NAMALWA (cell line): Measurements from ENCODE around the gene NEURL1.

ENCODE experiments used
- DNase-seq: peaks from one replicate; pipeline ENCODE4 v3.0.0-alpha.2; 2015; ENCODE audit warnings: low spot score

Gene NEURL1

DNA sequence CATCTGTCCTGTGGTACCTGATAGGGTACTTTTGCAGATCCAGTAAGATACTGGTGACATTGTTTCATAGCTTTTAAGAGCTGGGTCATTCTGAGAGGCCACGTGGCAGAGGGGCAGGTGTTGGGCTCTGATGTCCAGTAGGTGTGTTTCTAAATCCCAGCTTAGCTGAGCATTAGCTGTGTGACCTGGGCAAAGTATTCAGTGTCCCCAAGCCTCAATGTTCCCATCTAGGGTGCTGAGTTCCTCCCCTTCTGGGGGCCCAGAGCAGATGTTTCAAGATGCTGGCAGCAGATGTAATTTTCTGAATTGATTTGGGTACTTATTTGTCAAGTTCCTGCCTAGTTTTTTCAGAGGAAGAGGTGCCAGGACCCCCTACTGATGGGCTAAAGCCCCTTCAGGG lies 52.9 kb downstream of the NEURL1 start:
- no peak for DNase-seq

DNA sequence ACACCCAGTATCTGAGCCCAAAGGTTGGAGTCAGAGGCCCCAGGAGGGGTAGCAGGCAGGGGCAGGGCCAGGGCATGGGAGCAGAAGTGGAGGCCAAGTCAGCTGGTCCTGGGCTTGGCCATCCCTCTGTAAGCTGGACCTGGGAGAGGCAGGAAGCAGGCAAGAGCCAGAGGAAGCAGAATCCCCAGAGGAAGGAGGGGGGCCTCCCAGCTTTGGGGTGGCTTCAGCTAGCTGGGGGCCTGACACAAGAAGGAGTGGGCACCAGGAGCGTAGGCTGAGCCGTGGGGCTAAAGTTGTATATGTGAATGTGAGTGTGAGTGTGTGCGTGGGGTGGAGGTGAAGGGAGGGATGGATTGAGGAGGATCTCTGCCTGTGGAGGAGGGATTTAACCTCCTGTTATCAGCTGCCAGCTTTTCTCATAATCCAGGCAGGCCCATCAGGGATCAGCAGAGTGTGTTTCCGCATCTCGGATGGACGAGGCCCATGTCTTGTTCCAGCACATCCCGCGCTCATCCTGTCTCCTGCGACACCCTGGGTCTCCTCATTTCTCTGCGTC lies 54.0 kb downstream of the NEURL1 start:
- DNase-seq, result no peak

DNA sequence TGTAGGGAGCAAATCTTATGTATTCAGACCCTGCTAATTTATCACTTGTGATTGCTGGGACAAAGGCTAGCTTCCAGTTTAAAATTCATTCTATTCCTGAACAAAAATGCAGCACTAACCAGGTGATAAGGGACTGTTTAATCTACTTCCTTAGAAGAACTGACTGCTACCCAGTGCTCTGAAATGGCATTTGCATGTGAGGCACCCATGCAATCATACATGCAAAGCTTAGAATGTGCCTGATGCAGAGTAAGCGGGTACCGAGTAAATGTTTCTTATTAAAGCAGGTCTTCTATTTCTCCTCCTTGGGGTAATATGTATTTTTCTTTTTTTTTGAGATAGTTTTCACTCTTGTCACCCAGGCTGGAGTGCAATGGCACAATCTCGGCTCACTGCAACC lies 54.5 kb downstream of the NEURL1 start:
- peak; percentile 61 for DNase-seq

DNA sequence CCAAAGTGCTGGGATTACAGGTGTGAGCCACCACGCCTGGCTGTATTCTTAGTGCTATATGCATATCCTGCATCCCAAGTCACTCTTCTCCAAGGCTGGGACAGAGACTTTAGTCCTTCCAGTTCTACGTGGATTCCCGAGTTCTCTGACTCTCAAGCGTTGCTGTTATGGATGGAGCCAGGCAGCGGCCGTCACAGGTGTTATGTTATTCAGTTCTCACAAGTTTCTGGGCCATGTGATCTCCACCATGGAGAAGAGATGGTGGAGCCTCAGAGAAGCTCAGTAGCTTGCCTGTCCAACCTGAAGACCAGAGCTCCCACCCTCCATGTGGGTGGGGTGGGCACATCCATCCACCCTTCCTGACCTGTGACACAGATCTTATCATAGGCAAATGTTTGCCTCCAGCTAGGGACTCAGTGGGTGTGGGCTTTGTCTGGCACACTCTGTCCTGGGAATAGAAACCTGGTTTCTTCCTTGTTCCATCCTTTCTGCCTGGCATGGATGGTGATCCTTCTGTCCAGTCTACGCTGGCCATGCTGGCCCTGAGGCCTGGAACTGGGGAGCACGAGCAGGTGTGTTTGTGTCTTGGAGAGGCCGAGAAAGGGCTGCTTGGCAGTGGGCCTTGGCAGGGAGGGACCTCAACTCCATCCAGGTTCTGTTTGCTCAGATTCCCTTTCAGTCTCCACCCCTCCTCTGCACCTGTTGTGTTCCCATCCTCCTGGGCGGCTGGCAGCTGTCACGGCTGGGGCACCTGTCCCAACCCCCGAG lies 55.3 kb downstream of the NEURL1 start:
- DNase-seq, result no peak

DNA sequence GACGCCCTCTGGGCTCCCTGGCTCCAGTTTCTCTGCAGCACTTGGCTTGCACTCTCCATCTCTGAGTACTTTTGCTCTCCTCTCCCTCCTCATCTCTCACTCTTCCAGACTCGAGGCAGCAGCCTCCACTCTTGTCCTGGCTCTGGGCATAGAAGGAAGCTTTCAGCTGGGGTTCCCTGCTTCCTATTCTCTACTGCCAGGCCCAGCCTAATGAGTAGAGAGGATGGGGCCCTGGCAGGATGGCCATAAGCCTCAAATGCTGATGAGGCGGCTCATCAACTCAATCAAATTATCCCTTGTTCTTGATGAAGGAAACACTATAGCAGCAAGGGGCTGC lies 55.8 kb downstream of the NEURL1 start:
- no peak for DNase-seq

DNA sequence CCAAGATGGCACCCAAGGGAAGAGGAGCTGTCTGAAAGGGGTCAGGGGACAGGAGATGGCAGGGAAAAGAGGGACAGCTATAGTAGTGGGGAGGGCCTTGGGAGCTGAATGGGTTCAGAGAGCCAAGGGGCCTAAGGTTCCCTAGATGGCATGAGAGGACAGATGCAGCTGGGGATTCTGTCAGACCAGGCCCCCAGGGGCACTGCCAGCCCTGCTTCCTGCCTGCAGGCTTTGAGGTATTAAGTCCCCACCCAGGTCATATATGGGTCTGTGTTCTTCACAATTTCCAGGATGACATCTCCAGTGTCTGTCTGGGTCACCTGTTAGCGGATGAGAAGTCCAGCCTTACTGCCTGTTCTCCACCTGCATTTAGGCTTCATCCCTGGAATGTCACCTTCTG lies 56.7 kb downstream of the NEURL1 start:
- DNase-seq, result no peak

DNA sequence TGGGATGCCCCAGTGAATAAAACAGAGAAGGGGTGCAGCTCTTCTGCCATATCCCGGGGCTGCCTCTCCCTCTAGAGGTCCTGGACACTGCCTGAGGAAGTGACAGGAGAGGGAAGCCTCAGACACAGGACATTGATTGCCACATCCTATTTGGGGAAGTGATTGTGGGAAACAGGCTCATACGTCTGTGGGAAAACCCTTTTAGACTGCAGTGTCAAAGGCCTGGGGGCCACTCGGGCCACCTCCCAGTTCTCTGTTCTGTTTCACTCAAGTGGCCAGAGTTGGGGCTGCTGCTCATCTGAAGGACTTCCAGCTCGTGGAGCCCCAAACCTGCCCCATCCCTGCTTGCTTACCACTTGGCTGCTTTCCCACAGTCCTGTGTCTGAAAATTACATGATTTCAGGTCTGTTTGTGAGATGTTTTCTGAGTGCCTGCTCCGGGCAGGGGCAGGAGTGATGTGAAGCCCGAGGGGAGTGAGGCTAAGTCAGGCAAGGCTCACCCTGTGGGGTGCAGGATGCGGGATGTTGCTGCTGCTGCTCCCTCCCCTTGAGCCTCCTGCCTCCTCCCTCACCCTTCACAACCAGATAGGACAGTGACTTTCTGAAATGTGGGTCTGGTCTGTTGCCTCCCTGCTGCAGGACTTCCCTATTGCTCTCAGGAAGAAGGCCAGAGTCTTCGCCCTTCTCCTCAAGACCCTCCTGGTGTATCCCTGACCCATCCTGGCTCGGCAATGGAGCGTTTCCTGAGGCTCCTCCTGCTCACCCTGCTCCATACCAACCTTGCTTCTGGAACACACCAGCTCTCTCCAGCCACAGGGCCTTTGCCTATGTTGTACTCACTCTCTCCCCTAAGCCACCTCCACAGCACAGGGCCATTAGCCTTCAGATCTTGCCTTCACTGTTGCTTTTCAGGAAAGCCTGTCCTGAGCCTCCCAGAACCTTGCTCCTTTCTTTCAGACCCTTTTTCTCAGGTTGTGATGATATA lies 58.4 kb downstream of the NEURL1 start:
- DNase-seq, result no peak

DNA sequence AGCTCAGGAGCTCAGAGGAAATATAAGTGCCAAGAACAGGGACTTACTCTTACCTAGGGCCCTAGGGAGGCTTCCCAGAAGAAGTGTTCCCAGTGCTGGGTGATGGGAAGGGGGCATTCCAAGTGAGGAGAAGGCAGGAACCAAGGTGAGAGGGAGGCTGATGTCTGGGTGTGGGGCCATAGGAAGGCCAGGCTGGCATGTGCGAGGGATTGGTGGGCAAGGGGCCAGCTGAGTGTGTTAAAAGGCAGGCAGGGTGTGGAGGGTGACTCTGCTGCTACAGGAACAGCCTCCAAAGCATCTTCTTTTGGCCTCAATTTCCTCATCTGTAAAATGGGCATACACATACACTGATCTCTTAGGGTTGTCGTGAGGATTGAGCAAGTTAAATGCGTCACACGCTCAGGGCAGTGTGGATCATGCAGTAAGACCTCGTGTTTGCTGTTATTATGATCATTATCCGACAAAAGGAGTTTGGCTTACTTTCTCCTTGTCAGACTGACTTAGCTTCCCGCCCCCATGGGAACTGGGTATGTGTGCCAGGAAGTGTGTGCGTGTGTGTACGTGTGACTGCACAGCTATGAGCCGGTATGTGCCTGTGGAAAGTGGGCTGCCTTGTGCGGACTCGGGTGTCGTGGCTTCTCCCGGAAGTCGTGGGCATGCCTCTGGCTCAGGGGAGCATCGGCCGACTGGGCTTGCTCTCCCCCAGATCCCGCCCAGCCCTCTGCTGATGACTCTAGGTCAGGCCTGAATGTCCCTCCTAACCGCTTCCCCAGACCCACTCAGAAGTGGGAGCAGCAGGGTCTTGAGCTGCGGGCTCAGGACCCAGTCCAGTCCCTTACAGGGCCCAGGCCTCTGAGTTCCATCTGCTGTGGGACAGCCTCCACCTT lies 59.6 kb downstream of the NEURL1 start:
- no peak for DNase-seq

DNA sequence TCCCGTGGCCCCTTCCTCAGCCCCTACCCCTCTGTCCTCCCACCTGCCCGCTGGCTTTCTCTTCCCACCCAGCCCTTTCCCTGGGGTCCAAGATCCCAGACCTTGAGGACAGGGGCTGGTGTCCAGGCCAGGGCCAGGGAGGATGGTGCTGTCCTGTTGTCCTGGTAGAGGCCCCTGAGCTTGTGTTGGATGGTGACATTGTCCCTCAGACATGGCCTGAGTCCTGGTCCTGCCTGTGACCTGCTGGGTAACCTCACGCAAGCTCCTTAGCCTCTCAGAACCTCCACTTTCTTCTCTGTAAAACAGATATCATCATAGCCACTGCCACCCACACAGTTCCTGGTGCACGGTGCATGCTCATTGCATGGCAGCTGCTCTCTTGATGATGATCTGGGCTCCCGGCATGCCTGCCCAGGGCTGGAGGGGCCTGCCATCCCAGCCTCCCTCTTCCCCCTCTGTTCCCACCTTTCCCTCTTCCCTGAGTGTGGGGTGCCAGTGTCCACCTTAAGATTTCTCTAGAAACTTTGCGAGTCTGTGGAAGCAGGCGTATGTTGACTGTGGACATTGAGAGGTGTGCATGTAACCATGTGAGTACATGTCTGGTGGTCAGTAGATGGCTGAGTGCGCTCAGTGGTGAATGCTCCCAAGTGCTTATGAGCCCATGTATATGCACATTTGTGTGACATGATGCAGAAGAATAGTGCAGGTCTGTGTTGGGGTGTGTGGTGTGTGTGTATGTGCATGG lies 60.4 kb downstream of the NEURL1 start:
- no peak for DNase-seq

DNA sequence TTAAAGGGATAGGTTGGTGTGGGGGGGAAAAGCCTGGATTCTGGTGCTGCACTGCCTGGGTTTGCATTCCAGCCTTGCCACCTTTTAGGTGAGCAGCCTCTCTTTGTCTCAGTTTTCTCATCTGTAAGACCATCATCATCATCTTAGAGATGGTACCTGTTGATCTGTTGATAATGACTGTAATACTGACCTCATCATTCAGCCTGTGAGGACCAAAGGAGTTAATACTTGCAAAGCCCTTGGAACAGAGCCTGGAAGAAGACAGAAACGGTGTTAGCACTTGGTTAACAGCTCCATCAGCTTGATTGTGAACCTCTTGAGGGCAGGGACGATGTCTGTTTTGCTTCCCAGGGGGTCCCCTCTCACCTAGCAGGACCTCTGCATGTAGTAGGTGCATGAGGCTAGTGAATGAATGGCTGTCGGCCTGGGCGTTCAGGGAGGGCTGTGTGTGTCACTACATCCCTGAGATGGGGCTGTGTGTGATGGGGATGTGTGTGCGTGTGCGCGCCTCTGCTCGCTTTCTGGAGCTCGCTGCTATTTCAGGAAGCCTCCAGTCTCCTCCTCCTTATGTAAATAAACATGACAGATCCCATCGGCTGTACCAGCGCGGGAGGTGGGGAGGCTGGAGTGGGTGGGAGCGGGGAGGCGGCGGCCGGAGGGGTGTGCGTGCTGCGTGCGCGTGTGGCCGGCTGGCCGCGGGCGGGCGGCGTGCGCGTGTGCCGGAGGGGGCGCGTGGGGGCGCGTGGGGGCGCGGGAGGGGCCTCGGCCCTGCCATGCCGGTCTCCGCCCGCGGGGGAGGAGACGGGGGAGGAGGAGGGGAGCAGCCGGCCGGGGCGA lies 61.2 kb downstream of the NEURL1 start:
- DNase-seq, result no peak

DNA sequence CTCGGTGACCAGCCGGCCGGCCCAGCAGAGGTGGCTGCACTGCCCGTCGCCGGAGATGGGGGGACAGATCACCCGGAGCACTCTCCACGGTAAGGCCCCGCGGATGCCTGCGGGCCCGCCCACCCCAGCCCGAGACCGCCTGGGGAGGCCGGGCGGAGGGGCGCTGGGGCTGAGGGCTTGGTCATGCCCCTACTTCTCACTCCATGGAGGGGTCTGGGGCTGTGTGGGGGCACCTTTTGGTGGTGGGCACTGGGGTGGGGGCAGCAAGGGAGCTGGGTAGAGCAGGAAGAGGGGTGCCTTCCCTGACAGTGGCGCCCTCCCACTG lies 61.8 kb downstream of the NEURL1 start:
- DNase-seq, result no peak

DNA sequence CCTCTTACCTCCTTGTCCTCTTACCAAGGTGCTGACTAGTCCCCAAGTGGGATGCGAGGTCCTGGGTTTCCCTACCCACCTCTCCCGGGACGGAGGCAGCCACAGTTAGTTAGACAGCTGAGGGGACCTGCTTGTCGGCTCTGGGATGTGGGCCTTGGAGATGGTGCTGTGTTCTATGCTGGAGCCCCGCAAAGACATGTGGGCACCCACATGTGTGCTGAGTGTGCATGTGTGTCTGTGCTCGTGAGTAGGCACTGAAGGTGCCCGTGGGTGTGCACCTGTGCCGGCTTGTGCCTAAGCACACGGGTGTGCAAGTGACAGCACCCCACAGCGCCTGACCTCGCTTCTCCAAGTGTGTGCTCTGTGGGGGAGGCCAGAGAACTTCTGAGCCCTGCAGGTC lies 62.2 kb downstream of the NEURL1 start:
- DNase-seq, result no peak

DNA sequence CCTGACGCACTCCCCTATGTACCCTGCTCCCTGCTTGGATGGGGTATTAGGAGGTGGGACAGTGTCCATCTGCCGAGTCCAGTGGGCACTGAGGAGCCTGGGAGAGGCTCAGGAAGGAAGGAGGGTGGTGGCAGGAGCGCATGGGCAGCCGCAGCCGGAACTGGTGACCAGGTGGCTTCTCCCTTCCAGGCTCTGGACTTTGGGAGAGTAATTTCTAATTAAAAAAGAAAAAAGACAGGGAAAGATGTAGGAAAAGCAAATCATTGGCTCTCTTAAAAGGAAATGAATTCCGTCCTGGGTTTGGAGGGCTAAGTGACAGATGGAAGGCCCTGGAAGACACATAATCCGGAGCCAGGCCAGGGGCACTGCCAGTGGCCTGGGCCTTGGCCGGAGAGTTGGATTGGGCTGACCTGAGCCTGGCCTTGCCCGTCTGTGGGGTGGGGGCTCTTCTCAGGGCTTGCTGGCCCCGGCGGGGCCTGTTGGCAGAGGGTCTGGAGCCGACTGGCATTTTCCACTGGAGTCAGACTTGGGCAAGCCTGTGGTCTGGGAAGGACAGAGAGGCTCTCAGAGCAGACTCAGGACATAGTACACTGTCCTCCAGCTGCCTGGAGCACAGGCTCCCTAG lies 63.0 kb downstream of the NEURL1 start:
- no peak for DNase-seq

DNA sequence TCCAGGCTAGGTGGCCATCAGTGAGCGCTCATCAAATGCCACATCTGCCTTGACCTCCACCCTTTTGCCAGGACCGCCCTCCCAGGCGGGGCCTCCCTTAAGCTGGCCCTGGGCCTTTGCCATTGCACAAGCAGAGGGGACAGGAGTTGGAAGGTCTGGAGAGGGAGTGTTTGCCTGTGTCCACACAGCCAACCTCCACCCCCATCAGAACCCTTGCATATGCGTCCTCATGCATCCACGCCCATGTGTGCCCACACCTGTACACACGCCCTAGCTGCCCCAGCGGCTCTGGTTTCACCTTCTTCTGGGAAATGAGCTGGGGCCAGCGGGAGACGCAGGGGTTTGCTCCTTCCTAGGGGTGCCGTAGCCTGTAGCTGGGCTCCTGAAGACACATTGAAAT lies 64.0 kb downstream of the NEURL1 start:
- DNase-seq, result no peak

DNA sequence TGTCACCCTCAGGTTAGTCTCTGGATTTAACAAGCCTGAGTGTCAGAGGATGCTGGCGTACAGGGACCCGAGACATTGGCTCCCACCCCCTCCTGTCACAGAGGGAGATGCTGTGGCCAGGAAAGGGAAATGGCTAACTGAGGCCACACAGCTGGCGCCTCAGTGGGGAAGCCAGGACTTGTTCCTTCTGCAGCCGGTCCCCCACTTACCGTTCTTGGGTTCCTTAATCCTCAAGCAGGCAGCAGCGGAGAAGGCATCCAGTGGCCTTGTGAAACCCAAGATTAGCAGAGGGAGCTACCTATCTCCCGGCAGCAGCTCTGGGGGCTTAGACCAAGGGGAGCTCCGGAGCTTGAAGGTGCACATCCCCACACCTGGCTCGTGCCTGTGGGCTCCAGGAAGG lies 65.4 kb downstream of the NEURL1 start:
- DNase-seq, result no peak

DNA sequence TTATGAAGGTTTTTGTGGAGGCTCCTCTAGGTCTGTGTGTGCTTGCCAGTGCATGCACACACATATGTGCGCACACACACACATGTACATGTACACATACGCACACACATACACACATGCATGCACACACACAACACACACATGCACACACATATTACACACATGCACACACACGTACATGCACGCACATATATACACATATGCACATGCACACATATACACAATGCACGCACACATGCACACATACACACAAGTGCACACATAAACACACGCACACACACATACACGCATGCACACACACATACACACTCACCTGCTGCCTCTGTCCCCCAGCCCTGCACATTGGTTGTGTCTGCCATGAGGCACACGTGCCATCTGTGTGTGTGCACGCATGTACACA lies 66.3 kb downstream of the NEURL1 start:
- no peak for DNase-seq

DNA sequence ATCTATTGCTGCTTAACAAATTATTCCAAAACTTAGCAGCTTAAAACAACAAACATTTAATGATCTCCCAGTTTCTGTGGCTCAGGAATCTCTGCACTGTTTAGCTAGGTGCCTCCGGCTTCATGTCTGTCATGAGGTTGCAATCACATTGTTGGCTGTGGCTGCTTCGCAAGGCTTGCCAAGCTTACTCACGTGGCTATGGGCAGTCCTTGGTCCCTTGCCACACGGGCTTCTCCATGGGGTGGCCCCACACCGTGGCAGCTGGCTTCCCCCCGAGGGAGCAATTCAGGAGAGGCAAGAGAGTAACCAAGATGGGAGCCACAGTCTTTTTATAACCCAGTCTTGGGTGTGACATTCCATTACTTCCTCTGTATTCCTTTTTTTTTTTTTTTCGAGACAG lies 67.4 kb downstream of the NEURL1 start:
- no peak for DNase-seq

DNA sequence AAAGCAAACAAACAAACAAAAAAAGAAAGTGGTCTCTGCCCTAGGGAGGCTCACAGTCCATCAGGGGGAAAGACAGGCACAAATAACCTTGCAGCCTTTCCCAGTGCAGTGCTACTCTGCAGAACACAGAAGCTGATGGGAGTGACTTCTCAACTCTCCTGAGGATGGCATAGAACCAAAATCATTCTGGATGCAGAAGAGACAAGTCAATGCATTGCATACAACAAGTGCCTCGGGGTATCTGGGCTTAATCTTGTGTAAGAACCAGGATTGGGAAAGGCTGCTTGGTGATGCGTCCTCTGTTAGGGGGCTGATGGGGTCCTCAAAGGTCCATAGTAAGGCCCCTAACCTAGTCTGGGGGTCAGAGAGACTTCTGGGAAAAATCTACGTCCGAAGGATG lies 68.9 kb downstream of the NEURL1 start:
- DNase-seq, result no peak

DNA sequence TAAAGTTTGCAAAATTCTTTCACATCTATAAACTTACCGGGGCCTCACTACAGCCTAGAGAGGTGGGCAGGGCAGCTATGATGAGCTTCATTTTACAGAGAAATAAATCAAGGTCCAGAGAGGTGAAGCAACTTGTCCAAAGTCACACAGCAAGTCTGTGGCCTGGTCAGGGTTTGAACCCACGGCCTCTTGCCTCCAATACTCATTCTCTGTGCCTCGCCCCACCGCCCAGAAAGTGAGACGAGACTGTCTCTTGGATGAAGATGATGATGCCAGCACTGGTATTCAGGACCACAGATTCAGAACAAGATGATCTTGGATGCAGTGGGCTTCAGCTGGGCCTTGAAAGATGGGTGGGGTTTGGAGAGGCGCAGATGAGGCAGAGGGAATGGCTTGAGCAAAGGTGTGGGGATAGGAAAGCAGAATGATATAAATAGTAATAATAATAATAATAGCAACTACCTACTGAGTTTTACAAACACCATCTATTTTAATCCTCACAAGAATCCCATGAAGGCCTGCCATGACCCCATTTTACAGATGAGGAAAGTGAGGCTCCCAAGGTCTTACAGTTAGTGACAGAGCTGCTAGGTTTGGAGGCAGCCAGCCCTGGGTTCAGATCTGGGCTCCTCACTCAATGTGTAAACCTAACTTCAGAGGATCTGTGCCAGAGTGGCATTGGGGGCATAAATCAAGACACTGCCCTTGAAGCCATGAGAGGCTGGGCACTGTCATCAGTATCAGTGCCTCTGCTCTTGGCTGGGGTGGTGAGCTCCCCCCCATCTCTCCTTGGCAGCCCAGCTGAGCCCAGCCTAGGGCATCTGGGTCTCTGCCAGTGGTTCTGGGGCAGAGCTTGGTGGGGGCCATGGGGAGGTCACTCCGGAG lies 70.0 kb downstream of the NEURL1 start:
- no peak for DNase-seq
